IMR-90 (cell line): Measurements from ENCODE around the gene ELP2. TPM values are rescaled to one million over a fixed set of nuclear protein-coding genes. Genes with fewer than 3 reads are reported as not detected.

Source experiments
- ATAC-seq: fragments of 200-7000 bp; cut with Tn5 transposase; 2 replicates; pipeline ENCODE4 v1.9.1; 2020; ENCODE audit warnings: low read depth, mild to moderate bottlenecking, moderate library complexity
- BruUV-seq: library from RNA; stranded (reverse); fragments of 400-500 nt; replicated peaks from 2 replicates; lab custom pipeline; 2021; lab: Mats Ljungman, UMichigan
- CTCF ChIA-PET: fragments of 300-600 bp; formaldehyde crosslinking; extraction: SDS; loops from one replicate; lab custom pipeline; 2021; ENCODE audit warnings: antibody characterized with exemption; lab: Yijun Ruan, JAX
- POLR2A ChIA-PET: fragments of 300-600 bp; sonication (Branson Sonifier 250); formaldehyde crosslinking; loops from one replicate; lab custom pipeline; 2022; ENCODE audit warnings: antibody characterized with exemption; ENCODE audit not compliant: unreplicated experiment; lab: Charles Lee
- DNase-seq: peaks from one replicate; pipeline ENCODE4 v3.0.0; 2013
- H2AFZ ChIP-seq: replicated peaks from 2 replicates; pipeline ENCODE3; 2013; ENCODE audit warnings: low read length, mild to moderate bottlenecking; ENCODE audit not compliant: poor library complexity
- H2AK5ac ChIP-seq: 2 replicates; pipeline ENCODE4 v1.6.1; 2013; ENCODE audit warnings: low read depth, low read length, inconsistent platforms
- H2AK9ac ChIP-seq: replicated peaks from 2 replicates; pipeline ENCODE3; 2013; ENCODE audit warnings: mild to moderate bottlenecking, low read depth, low read length, moderate library complexity; ENCODE audit not compliant: poor library complexity
- H2BK120ac ChIP-seq: 2 replicates; pipeline ENCODE4 v1.6.1; 2013; ENCODE audit warnings: low read depth, low read length, inconsistent platforms
- H2BK15ac ChIP-seq: 3 replicates; pipeline ENCODE4 v1.6.1; 2013; ENCODE audit warnings: low read depth, low read length, inconsistent platforms
- H2BK20ac ChIP-seq: 2 replicates; pipeline ENCODE4 v1.6.1; 2013; ENCODE audit warnings: low read depth, mild to moderate bottlenecking, inconsistent platforms, low read length, moderate library complexity
- H2BK5ac ChIP-seq: 2 replicates; pipeline ENCODE4 v1.6.1; 2013; ENCODE audit warnings: mild to moderate bottlenecking, low read depth, low read length, inconsistent platforms; ENCODE audit not compliant: poor library complexity, severe bottlenecking
- H3K14ac ChIP-seq: replicated peaks from 2 replicates; pipeline ENCODE4 v1.6.1; 2013; ENCODE audit warnings: low read depth, low read length, inconsistent platforms
- H3K18ac ChIP-seq: 2 replicates; pipeline ENCODE4 v1.6.1; 2013; ENCODE audit warnings: low read depth, low read length, control low read depth
- H3K23ac ChIP-seq: 2 replicates; pipeline ENCODE4 v1.6.1; 2013; ENCODE audit warnings: low read depth, low read length, inconsistent platforms
- H3K27ac ChIP-seq: 2 replicates; pipeline ENCODE4 v1.5.1; 2013; ENCODE audit warnings: mild to moderate bottlenecking, control low read depth, low read length; ENCODE audit not compliant: insufficient read depth
- H3K27me3 ChIP-seq: 2 replicates; pipeline ENCODE4 v1.6.1; 2013; ENCODE audit warnings: low read length; ENCODE audit not compliant: control insufficient read depth, insufficient read depth
- H3K36me3 ChIP-seq: 2 replicates; pipeline ENCODE4 v1.6.1; 2013; ENCODE audit warnings: low read length, mixed read lengths; ENCODE audit not compliant: control insufficient read depth, insufficient read depth
- H3K4ac ChIP-seq: 2 replicates; pipeline ENCODE4 v1.6.1; 2013; ENCODE audit warnings: low read depth, low read length, inconsistent platforms
- H3K4me1 ChIP-seq: 2 replicates; pipeline ENCODE4 v1.6.1; 2013; ENCODE audit warnings: low read length, mixed read lengths; ENCODE audit not compliant: control insufficient read depth, insufficient read depth
- H3K4me2 ChIP-seq: 2 replicates; pipeline ENCODE4 v1.6.1; 2013; ENCODE audit warnings: low read depth, mild to moderate bottlenecking, control low read depth, low read length, moderate library complexity
- H3K4me3 ChIP-seq: 2 replicates; pipeline ENCODE4 v1.5.1; 2013; ENCODE audit warnings: low read depth, mild to moderate bottlenecking, control low read depth, low read length, moderate library complexity; ENCODE audit not compliant: insufficient read depth
- H3K56ac ChIP-seq: 2 replicates; pipeline ENCODE4 v1.6.1; 2013; ENCODE audit warnings: low read length, inconsistent platforms; ENCODE audit not compliant: insufficient read depth; ENCODE audit errors: extremely low read depth
- H3K79me1 ChIP-seq, 2 experiments: 2 replicates each; pipeline ENCODE4 v1.6.1; 2013; ENCODE audit warnings: low read length in 2 of 2, inconsistent platforms in 1 of 2, low read depth in 1 of 2
- H3K9ac ChIP-seq: 2 replicates; pipeline ENCODE4 v1.6.1; 2013; ENCODE audit warnings: low read depth, low read length, control low read depth
- H3K9me1 ChIP-seq: 2 replicates; pipeline ENCODE4 v1.6.1; 2013; ENCODE audit warnings: low read length, inconsistent platforms; ENCODE audit not compliant: insufficient read depth
- H3K9me3 ChIP-seq: 2 replicates; pipeline ENCODE4 v1.6.1; 2013; ENCODE audit warnings: low read length; ENCODE audit not compliant: control insufficient read depth, insufficient read depth
- H4K20me1 ChIP-seq: 2 replicates; pipeline ENCODE4 v1.6.1; 2013; ENCODE audit warnings: low read length, inconsistent platforms; ENCODE audit not compliant: insufficient read depth
- H4K5ac ChIP-seq: 2 replicates; pipeline ENCODE4 v1.6.1; 2013; ENCODE audit warnings: mild to moderate bottlenecking, low read depth, low read length, control low read depth
- H4K8ac ChIP-seq, 2 experiments: 2 replicates each; pipeline ENCODE4 v1.6.1; 2013; ENCODE audit warnings: low read depth in 2 of 2, low read length in 2 of 2, control low read depth in 1 of 2, inconsistent platforms in 1 of 2
- H4K91ac ChIP-seq: 2 replicates; pipeline ENCODE4 v1.6.1; 2013; ENCODE audit warnings: low read depth, low read length, inconsistent platforms; ENCODE audit not compliant: insufficient read depth
- BHLHE40 ChIP-seq: fragments of 150-350 bp; IDR thresholded peaks from 2 replicates; pipeline ENCODE4 v1.6.1; 2016; ENCODE audit warnings: mild to moderate bottlenecking, low read depth, low read length
- CEBPB ChIP-seq: IDR thresholded peaks from 2 replicates; pipeline ENCODE4 v1.6.1; 2012; ENCODE audit warnings: low read depth, low read length, improper control_type of control experiment
- CHD1 ChIP-seq: IDR thresholded peaks from 2 replicates; pipeline ENCODE4 v1.6.1; 2012; ENCODE audit warnings: low read depth, low read length, improper control_type of control experiment
- FOS ChIP-seq: fragments of 150-350 bp; IDR thresholded peaks from 2 replicates; pipeline ENCODE4 v1.6.1; 2016; ENCODE audit warnings: low read depth, low read length
- MAFK ChIP-seq: IDR thresholded peaks from 2 replicates; pipeline ENCODE4 v1.6.1; 2012; ENCODE audit warnings: low read depth, low read length, improper control_type of control experiment
- MAZ ChIP-seq: IDR thresholded peaks from 2 replicates; pipeline ENCODE4 v1.6.1; 2012; ENCODE audit warnings: low read depth, mild to moderate bottlenecking, low read length, improper control_type of control experiment, moderate library complexity, borderline replicate concordance
- MXI1 ChIP-seq: IDR thresholded peaks from 2 replicates; pipeline ENCODE4 v1.6.1; 2012; ENCODE audit warnings: low read depth, mild to moderate bottlenecking, low read length, moderate library complexity, borderline replicate concordance
- NFE2L2 ChIP-seq: fragments of 150-350 bp; IDR thresholded peaks from 2 replicates; pipeline ENCODE4 v1.6.1; 2016; ENCODE audit warnings: low read depth, mild to moderate bottlenecking, low read length
- POLR2A ChIP-seq: IDR thresholded peaks from 2 replicates; pipeline ENCODE4 v1.6.1; 2012; ENCODE audit warnings: mild to moderate bottlenecking, low read depth, low read length
- RAD21 ChIP-seq: IDR thresholded peaks from 2 replicates; pipeline ENCODE4 v1.6.1; 2012; ENCODE audit warnings: low read length, improper control_type of control experiment
- RCOR1 ChIP-seq: IDR thresholded peaks from 2 replicates; pipeline ENCODE4 v1.6.1; 2012; ENCODE audit warnings: mild to moderate bottlenecking, low read length, improper control_type of control experiment; ENCODE audit not compliant: insufficient replicate concordance
- RFX5 ChIP-seq: IDR thresholded peaks from 2 replicates; pipeline ENCODE4 v1.8.0; 2012; ENCODE audit warnings: low read depth, mild to moderate bottlenecking, low read length, moderate library complexity
- SMC3 ChIP-seq: fragments of 150-350 bp; IDR thresholded peaks from 2 replicates; pipeline ENCODE4 v1.6.1; 2016; ENCODE audit warnings: low read depth, mild to moderate bottlenecking, antibody characterized with exemption, low read length, moderate library complexity
- WGBS, 2 experiments: methylation state at CpG; one replicate each; pipeline versions ENCODE4 v1.1.5 to v1.1.7; 2013; ENCODE audit warnings: missing lambda C conversion rate in 2 of 2; ENCODE audit not compliant: insufficient read length in 1 of 2; ENCODE audit errors: extremely low coverage in 2 of 2; 5-methylcytosine and 5-hydroxymethylcytosine counted together
- dilution Hi-C: fragments of 300-500 bp; cut with HindIII; formaldehyde crosslinking; loops from one replicate; pipeline ENCODE4 v1.14.3; 2018; ENCODE audit warnings: low sequenced_read_pairs; ENCODE audit not compliant: unreplicated experiment
- in situ Hi-C: fragments of 300-500 bp; cut with MboI; formaldehyde crosslinking; loops from 3 replicates; pipeline ENCODE4 v1.14.3; 2019; ENCODE audit warnings: low sequenced_read_pairs, inconsistent platforms, mixed read lengths
- intact Hi-C: fragments of 100-400 bp; cut with micrococcal nuclease; formaldehyde crosslinking; loops from 2 replicates; pipeline ENCODE4 v1.10.0; 2022
- polyA plus RNA-seq, 3 experiments: library from polyadenylated mRNA; depleted of rRNA; stranded (reverse); fragments of >200 nt; gene quantifications; 2 replicates each; pipeline ENCODE4 v1.2.3, GENCODE V29; 2012; ENCODE audit warnings: low replicate concordance in 1 of 3
- total RNA-seq: library from RNA; depleted of rRNA; stranded (reverse); fragments of >200 nt; gene quantifications from 2 replicates; pipeline ENCODE4 v1.2.3, GENCODE V29; 2012
- TF ChIP-seq, protein P1 (sequence below): fragments of 150-350 bp; IDR thresholded peaks from 2 replicates; pipeline ENCODE4 v1.6.1; 2016; ENCODE audit warnings: low read depth, mild to moderate bottlenecking, low read length, moderate library complexity, borderline replicate concordance
- TF ChIP-seq, protein P2 (sequence below): conservative IDR thresholded peaks from 2 replicates; pipeline ENCODE4 v1.5.1; 2012; ENCODE audit warnings: mild to moderate bottlenecking, low read depth, low read length, improper control_type of control experiment
- TF ChIP-seq, protein P3 (sequence below): fragments of 150-350 bp; IDR thresholded peaks from 2 replicates; pipeline ENCODE4 v1.6.1; 2017; ENCODE audit warnings: mild to moderate bottlenecking, antibody characterized with exemption, low read length, low read depth

Gene ELP2
- total and polyA plus RNA-seq, 2 of the 4 experiments (the other 2 are of a cell fraction): 48.1 to 161 TPM

DNA sequence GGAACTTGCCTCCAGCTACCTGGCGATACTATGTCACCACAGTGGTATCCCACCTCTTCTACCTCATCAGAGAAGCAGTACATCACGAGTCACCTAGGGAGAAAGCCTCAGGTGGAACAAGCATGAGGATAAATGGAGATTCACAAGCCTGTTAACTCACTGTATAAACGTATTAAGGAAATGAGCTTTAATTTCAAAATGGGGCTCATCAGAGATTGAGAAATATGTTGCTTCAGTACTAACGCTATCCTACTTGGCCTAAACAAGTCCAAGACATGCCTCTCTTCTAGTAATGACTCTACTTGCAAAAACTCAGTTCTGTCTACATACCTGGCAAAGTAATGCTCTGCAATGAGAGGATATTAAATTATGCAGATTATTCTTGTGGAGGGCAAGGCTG is 4.9 kb upstream of the ELP2 start:
- CTCF ChIA-PET: no interaction called here
- H3K27ac ChIP-seq: no peak overlapping the region
- H2BK20ac ChIP-seq: no peak overlapping the region
- no CpG with 5 or more reads among the region's 4 CpGs for WGBS, 2 experiments
- no peak overlapping the region for H3K9ac ChIP-seq
- H3K9me3 ChIP-seq: no peaks in the 10 kb centered on the region
- in situ Hi-C loops: no loop called here
- intact Hi-C loops: loop anchor here (5.0 kb wide), 1 partner anchor 103 kb away; no protein-coding TSS in a partner anchor
- peaks cover 19% of the 10 kb centered on the region for H4K20me1 ChIP-seq
- H3K9me1 ChIP-seq: peaks cover 25% of the 10 kb centered on the region
- H3K23ac ChIP-seq: no peak overlapping the region
- no peak overlapping the region for H4K5ac ChIP-seq
- no peak overlapping the region for H4K91ac ChIP-seq
- H2AFZ ChIP-seq: no peak overlapping the region
- H3K4ac ChIP-seq: no peak overlapping the region
- DNase-seq (no peak), ATAC-seq (no peak)
- H3K4me1 ChIP-seq: peaks cover 5% of the 10 kb centered on the region; the same call in 1 of the 2 replicates
- no peak overlapping the region; the same call in 1 of the 2 replicates for H2BK120ac ChIP-seq
- no TSS peak for BruUV-seq
- no peak overlapping the region for H3K18ac ChIP-seq
- H3K56ac ChIP-seq: no peak overlapping the region
- no peak overlapping the region for H4K8ac ChIP-seq
- H2AK9ac ChIP-seq: no peak overlapping the region
- no peak overlapping the region for H3K14ac ChIP-seq
- H2AK5ac ChIP-seq: no peak overlapping the region
- dilution Hi-C loops: no loop called here
- TF ChIP-seq, protein P1, sequence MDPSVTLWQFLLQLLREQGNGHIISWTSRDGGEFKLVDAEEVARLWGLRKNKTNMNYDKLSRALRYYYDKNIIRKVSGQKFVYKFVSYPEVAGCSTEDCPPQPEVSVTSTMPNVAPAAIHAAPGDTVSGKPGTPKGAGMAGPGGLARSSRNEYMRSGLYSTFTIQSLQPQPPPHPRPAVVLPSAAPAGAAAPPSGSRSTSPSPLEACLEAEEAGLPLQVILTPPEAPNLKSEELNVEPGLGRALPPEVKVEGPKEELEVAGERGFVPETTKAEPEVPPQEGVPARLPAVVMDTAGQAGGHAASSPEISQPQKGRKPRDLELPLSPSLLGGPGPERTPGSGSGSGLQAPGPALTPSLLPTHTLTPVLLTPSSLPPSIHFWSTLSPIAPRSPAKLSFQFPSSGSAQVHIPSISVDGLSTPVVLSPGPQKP: no peak
- TF ChIP-seq NFE2L2 (no peak), CHD1 (no peak), CEBPB (no peak), POLR2A (no peak), MAZ (no peak), RFX5 (no peak), MAFK (no peak), MXI1 (no peak), FOS (no peak), BHLHE40 (no peak), RCOR1 (no peak), SMC3 (no peak), RAD21 (no peak)
- TF ChIP-seq, protein P2, sequence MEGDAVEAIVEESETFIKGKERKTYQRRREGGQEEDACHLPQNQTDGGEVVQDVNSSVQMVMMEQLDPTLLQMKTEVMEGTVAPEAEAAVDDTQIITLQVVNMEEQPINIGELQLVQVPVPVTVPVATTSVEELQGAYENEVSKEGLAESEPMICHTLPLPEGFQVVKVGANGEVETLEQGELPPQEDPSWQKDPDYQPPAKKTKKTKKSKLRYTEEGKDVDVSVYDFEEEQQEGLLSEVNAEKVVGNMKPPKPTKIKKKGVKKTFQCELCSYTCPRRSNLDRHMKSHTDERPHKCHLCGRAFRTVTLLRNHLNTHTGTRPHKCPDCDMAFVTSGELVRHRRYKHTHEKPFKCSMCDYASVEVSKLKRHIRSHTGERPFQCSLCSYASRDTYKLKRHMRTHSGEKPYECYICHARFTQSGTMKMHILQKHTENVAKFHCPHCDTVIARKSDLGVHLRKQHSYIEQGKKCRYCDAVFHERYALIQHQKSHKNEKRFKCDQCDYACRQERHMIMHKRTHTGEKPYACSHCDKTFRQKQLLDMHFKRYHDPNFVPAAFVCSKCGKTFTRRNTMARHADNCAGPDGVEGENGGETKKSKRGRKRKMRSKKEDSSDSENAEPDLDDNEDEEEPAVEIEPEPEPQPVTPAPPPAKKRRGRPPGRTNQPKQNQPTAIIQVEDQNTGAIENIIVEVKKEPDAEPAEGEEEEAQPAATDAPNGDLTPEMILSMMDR: no peak
- TF ChIP-seq, protein P3, sequence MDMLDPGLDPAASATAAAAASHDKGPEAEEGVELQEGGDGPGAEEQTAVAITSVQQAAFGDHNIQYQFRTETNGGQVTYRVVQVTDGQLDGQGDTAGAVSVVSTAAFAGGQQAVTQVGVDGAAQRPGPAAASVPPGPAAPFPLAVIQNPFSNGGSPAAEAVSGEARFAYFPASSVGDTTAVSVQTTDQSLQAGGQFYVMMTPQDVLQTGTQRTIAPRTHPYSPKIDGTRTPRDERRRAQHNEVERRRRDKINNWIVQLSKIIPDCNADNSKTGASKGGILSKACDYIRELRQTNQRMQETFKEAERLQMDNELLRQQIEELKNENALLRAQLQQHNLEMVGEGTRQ: no peak
- no peak overlapping the region for H3K4me3 ChIP-seq
- no peaks in the 10 kb centered on the region for H3K27me3 ChIP-seq
- peaks cover 29% of the 10 kb centered on the region for H3K36me3 ChIP-seq
- H2BK15ac ChIP-seq: no peak overlapping the region
- no peak overlapping the region for H3K4me2 ChIP-seq
- H2BK5ac ChIP-seq: no peak overlapping the region
- H3K79me1 ChIP-seq: peaks cover 23 to 53% of the 10 kb centered on the region in 2 experiments
- POLR2A ChIA-PET: no interaction called here
